Measurements from ENCODE around the gene CIB1.
"Not testable (repeated sequence)": the region's sequence is repeated elsewhere in the genome, so short reads cannot be mapped to it uniquely, and the experiment has no call there.

The CIB1 gene

GRCh38 chr15:90192961-90193786 is 40.6 kb downstream of the CIB1 start:
- no peak for DNase-seq (ENCODE audit: low spot score)

DNA sequence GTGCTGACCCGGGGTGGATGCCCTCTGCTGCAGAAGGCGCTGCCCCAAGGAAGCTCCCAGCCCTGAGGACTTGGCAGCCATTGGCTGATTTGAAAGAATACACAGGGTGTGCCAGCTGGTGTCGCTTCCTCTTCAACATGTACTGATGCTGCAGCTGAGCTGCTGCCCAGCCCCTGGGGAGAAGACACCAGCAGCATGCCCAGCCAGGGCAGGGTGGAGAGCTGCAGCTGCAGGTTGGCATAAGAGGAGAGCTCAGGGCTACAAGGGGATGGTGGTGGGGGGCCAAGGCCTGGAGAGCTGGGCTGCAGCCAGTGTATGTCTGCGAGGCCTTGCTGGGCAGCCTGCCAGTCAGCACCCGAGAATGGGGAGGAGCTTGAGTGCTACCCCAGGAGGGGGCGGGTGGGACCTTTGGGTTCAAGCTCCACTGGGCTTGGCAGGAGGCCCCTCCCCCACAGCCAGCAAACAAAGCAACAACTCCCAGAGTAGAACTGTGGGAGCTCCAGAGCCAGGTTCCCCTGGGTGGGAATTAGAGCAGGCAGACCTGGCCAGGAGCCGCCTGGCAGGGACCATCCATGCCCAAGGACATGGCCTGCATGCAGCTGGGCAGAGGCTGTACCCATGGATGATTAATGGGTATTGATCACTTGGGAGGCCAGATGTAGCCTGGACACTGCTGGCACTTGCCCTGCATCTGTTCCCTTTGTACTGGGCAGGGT is 41.8 kb downstream of the CIB1 start:
- DNase-seq (ENCODE audit: low spot score) = peak; percentile 86

DNA sequence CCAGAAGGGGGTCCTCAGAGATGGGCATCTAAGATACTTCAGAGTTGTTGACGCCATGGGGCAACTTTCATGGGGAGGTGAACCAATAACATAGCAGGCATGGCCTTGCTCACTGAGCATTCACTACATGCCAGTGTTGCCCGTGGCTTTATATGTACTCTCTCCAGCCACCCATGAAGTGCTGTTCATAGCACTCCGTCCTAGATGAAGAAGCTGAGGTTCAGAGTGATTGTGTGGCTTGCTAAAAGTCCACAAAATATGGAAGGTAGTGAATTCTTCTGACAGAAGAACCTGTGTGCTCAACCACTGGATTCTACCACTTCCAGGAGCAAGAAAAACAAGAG is 42.4 kb downstream of the CIB1 start:
- DNase-seq (ENCODE audit: low spot score) = no peak

DNA sequence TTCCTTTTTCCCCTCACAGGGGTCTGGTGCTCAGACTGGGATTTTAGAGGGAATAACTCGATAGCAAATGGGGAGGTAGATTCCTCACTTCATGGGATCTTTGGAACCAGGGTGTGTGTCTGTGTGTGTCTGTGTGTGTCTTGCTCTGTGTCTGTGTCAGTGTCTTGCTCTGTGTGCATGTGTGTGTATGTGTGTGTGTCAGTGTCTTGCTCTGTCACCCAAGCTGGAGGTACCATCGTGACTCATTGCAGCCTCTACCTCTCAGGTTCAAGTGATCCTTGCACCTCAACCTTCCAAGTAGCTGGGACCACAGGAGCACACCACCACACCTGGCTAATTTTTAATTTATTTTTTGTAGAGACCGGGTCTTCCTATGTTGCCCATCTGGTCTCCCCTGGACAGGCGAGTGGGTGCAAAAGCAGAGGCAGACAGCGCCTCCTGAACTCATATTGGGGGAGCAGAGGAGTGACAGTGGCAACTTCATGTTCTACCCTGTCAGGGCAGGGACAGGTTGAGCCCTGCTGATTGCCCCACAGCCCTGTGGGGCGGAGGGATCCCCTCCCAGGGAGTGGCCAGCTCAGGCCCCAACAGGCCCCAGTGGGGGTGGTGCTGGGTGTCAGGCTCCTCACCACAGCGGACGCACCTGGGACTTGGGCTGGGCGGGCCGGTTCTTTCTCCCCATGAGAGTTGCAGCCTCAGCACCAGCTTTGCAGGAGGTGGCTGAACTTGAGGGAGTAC is 43.0 kb downstream of the CIB1 start:
- peak; percentile 70 for DNase-seq (ENCODE audit: low spot score)

- no peak for DNase-seq (ENCODE audit: low spot score)
These were observed 43.8 kb downstream of the CIB1 start for GRCh38 chr15:90189781-90190467.

- DNase-seq (ENCODE audit: low spot score) = no peak
These were observed 44.6 kb downstream of the CIB1 start for GRCh38 chr15:90188914-90189748.

- DNase-seq (ENCODE audit: low spot score) = not testable (repeated sequence)
These were observed 45.7 kb downstream of the CIB1 start for GRCh38 chr15:90188065-90188464.

- no peak for DNase-seq (ENCODE audit: low spot score)
These were observed 46.4 kb downstream of the CIB1 start for GRCh38 chr15:90187257-90187868.

- DNase-seq (ENCODE audit: low spot score) = peak; percentile 87
These were observed 48.7 kb downstream of the CIB1 start for GRCh38 chr15:90184786-90185704.

GRCh38 chr15:90184119-90184785 is 49.5 kb downstream of the CIB1 start:
- peak; percentile 41 for DNase-seq (ENCODE audit: low spot score)

GRCh38 chr15:90181776-90182175 is 52.0 kb downstream of the CIB1 start:
- no peak for DNase-seq (ENCODE audit: low spot score)

Data from germinal center (tissue), 1 donor.